ENCODE data around the gene PPID. TPM values are rescaled to one million over a fixed set of nuclear protein-coding genes. Genes with fewer than 3 reads are reported as not detected.
"Not testable (repeated sequence)": the region's sequence is repeated elsewhere in the genome, so short reads cannot be mapped to it uniquely, and the experiment has no call there.

Gene PPID
- total RNA-seq (2014; rRNA removed; shearing (Covaris generic)): 26.2 and 26.9 TPM in 2 replicates

GRCh38 chr4:158722917-158723793 is at the start of gene PPID:
TSS of gene PPID (minus strand) at chr4:158723396. CDS start at chr4:158723288, 108 bp downstream.
- H3K27ac ChIP-seq: peak within 1 kb of the TSS; percentile 81
- H3K9me3 ChIP-seq (replicated peaks): no peaks in the 10 kb centered on the region
- H3K36me3 ChIP-seq: no peaks in the 10 kb centered on the region; the same call in 1 of the 2 replicates
- no peaks in the 10 kb centered on the region for H3K4me1 ChIP-seq
- H3K4me3 ChIP-seq: peak within 1 kb of the TSS; percentile 84
- no peaks in the 10 kb centered on the region for H3K27me3 ChIP-seq
- peak; percentile 74 to 81 for DNase-seq

GRCh38 chr4:158771776-158772175 is 48.6 kb upstream of the PPID start:
- no peak for DNase-seq
- H3K27ac ChIP-seq: no peak overlapping the region
- peaks cover 5% of the 10 kb centered on the region; the same call in 1 of the 2 replicates for H3K4me1 ChIP-seq
- H3K9me3 ChIP-seq (replicated peaks): no peaks in the 10 kb centered on the region
- H3K27me3 ChIP-seq: no peaks in the 10 kb centered on the region
- no peaks in the 10 kb centered on the region for H3K36me3 ChIP-seq
- no peak overlapping the region for H3K4me3 ChIP-seq

GRCh38 chr4:158770671-158771070 is 47.5 kb upstream of the PPID start:
- Histone ChIP-seq H3K36me3 (no peaks in the 10 kb centered on the region), H3K27ac (no peak overlapping the region), H3K9me3 (replicated peaks) (no peaks in the 10 kb centered on the region), H3K4me3 (no peak overlapping the region), H3K27me3 (no peaks in the 10 kb centered on the region), H3K4me1 (peaks cover 5% of the 10 kb centered on the region; the same call in 1 of the 2 replicates)
- DNase-seq: no peak

GRCh38 chr4:158769175-158769921 is 46.2 kb upstream of the PPID start:
- peak overlapping the region; percentile 85 for H3K4me3 ChIP-seq
- H3K4me1 ChIP-seq: no peaks in the 10 kb centered on the region
- no peaks in the 10 kb centered on the region for H3K9me3 ChIP-seq (replicated peaks)
- H3K27ac ChIP-seq: peak overlapping the region; percentile 53
- H3K27me3 ChIP-seq: no peaks in the 10 kb centered on the region
- H3K36me3 ChIP-seq: no peaks in the 10 kb centered on the region
- peak; percentile 27 to 35 for DNase-seq

GRCh38 chr4:158768555-158769174 is 45.5 kb upstream of the PPID start, which contains the start of gene FNIP2:
TSS of gene FNIP2 (plus strand) at chr4:158769026. CDS start at chr4:158769213, 187 bp downstream.
- H3K4me1 ChIP-seq: no peaks in the 10 kb centered on the region
- peak within 1 kb of the TSS; percentile 85 for H3K4me3 ChIP-seq
- H3K36me3 ChIP-seq: no peaks in the 10 kb centered on the region
- H3K27me3 ChIP-seq: no peaks in the 10 kb centered on the region
- no peaks in the 10 kb centered on the region for H3K9me3 ChIP-seq (replicated peaks)
- peak within 1 kb of the TSS; percentile 78 for H3K27ac ChIP-seq
- DNase-seq: peak; percentile 54 to 66

- H3K4me3 ChIP-seq: no peak overlapping the region
- no peaks in the 10 kb centered on the region for H3K9me3 ChIP-seq (replicated peaks)
- H3K27ac ChIP-seq: no peak overlapping the region
- DNase-seq: no peak
- H3K4me1 ChIP-seq: no peaks in the 10 kb centered on the region
- H3K36me3 ChIP-seq: no peaks in the 10 kb centered on the region
- no peaks in the 10 kb centered on the region for H3K27me3 ChIP-seq
Measured at GRCh38 chr4:158767451-158767850, 44.3 kb upstream of the PPID start.

- H3K27ac ChIP-seq: no peak overlapping the region
- no peaks in the 10 kb centered on the region for H3K36me3 ChIP-seq
- H3K27me3 ChIP-seq: no peaks in the 10 kb centered on the region
- DNase-seq: no peak
- H3K9me3 ChIP-seq (replicated peaks): no peaks in the 10 kb centered on the region
- H3K4me3 ChIP-seq: no peak overlapping the region
- no peaks in the 10 kb centered on the region for H3K4me1 ChIP-seq
Measured at GRCh38 chr4:158766434-158767044, 43.3 kb upstream of the PPID start.

- no peak overlapping the region for H3K27ac ChIP-seq
- H3K4me1 ChIP-seq: no peaks in the 10 kb centered on the region
Measured at GRCh38 chr4:158763462-158763861, 40.3 kb upstream of the PPID start.

GRCh38 chr4:158762553-158762952 is 39.4 kb upstream of the PPID start:
- no peaks in the 10 kb centered on the region for H3K4me1 ChIP-seq
- H3K36me3 ChIP-seq: no peaks in the 10 kb centered on the region
- no peaks in the 10 kb centered on the region for H3K27me3 ChIP-seq
- H3K9me3 ChIP-seq (replicated peaks): no peaks in the 10 kb centered on the region
- no peak for DNase-seq
- no peak overlapping the region for H3K27ac ChIP-seq
- no peak overlapping the region for H3K4me3 ChIP-seq

More at GRCh38 chr4:158763462-158763861, 40.3 kb upstream of the PPID start:
- no peak overlapping the region for H3K4me3 ChIP-seq
- H3K9me3 ChIP-seq (replicated peaks): no peaks in the 10 kb centered on the region
- H3K27me3 ChIP-seq: no peaks in the 10 kb centered on the region
- DNase-seq: no peak
- no peaks in the 10 kb centered on the region for H3K36me3 ChIP-seq

GRCh38 chr4:158760866-158761265 is 37.7 kb upstream of the PPID start:
- no peaks in the 10 kb centered on the region for H3K4me1 ChIP-seq
- no peak overlapping the region for H3K4me3 ChIP-seq
- no peaks in the 10 kb centered on the region for H3K36me3 ChIP-seq
- no peaks in the 10 kb centered on the region for H3K9me3 ChIP-seq (replicated peaks)
- no peak overlapping the region for H3K27ac ChIP-seq
- DNase-seq: no peak
- H3K27me3 ChIP-seq: no peaks in the 10 kb centered on the region

GRCh38 chr4:158759539-158759938 is 36.3 kb upstream of the PPID start:
- not testable (repeated sequence) for H3K4me1 ChIP-seq; DNase-seq; H3K27me3 ChIP-seq; H3K27ac ChIP-seq; H3K9me3 ChIP-seq (replicated peaks); H3K4me3 ChIP-seq; H3K36me3 ChIP-seq

- no peaks in the 10 kb centered on the region for H3K9me3 ChIP-seq (replicated peaks)
- no peaks in the 10 kb centered on the region for H3K36me3 ChIP-seq
- no peak for DNase-seq
- no peaks in the 10 kb centered on the region for H3K4me1 ChIP-seq
- H3K4me3 ChIP-seq: no peak overlapping the region
- no peak overlapping the region for H3K27ac ChIP-seq
- no peaks in the 10 kb centered on the region for H3K27me3 ChIP-seq
Measured at GRCh38 chr4:158758703-158759102, 35.5 kb upstream of the PPID start.

GRCh38 chr4:158758142-158758541 is 34.9 kb upstream of the PPID start:
- no peak for DNase-seq
- H3K27me3 ChIP-seq: no peaks in the 10 kb centered on the region
- H3K27ac ChIP-seq: no peak overlapping the region
- H3K9me3 ChIP-seq (replicated peaks): no peaks in the 10 kb centered on the region
- H3K36me3 ChIP-seq: no peaks in the 10 kb centered on the region
- H3K4me3 ChIP-seq: no peak overlapping the region
- no peaks in the 10 kb centered on the region for H3K4me1 ChIP-seq

GRCh38 chr4:158756588-158756987 is 33.4 kb upstream of the PPID start:
- Histone ChIP-seq H3K27me3 (no peaks in the 10 kb centered on the region), H3K4me1 (no peaks in the 10 kb centered on the region), H3K27ac (no peak overlapping the region), H3K36me3 (no peaks in the 10 kb centered on the region), H3K9me3 (replicated peaks) (no peaks in the 10 kb centered on the region), H3K4me3 (no peak overlapping the region)
- DNase-seq: no peak
